Astrocyte (in vitro differentiated cells and primary cell): Measurements from ENCODE around the gene ZNF605.

ENCODE experiments used
- CTCF ChIP-seq: IDR thresholded peaks from 2 replicates; pipeline ENCODE4 v1.5.1; 2011; ENCODE audit warnings: low read depth, mild to moderate bottlenecking, inconsistent platforms, low read length, moderate library complexity; ENCODE audit not compliant: insufficient read depth
- EZH2 ChIP-seq: IDR thresholded peaks from 2 replicates; pipeline ENCODE4 v1.6.1; 2012; ENCODE audit warnings: mild to moderate bottlenecking, low read length, inconsistent platforms; ENCODE audit not compliant: insufficient read depth

- no peak for TF ChIP-seq CTCF
- TF ChIP-seq EZH2, result no peak
Observed at GRCh38 chr12:132967736-132968135, 11.6 kb upstream of the ZNF605 start.
